GM12878 (cell line): ENCODE results near the gene ZNF599. TPM values are rescaled to one million over a fixed set of nuclear protein-coding genes. Genes with fewer than 3 reads are reported as not detected.

Experiments used
- BMI1 ChIP-seq: fragments of 450-650 bp; IDR thresholded peaks from 2 replicates; pipeline ENCODE4 v1.6.1; 2016; ENCODE audit warnings: mild to moderate bottlenecking, moderate library complexity, borderline replicate concordance
- CBX5 ChIP-seq: sonication (generic); IDR thresholded peaks from 2 replicates; pipeline ENCODE4 v1.6.1; 2016; ENCODE audit warnings: low read depth, moderate library complexity, mild to moderate bottlenecking, inconsistent platforms
- CREB1 ChIP-seq: IDR thresholded peaks from 2 replicates; pipeline ENCODE4 v1.6.1; 2012; ENCODE audit warnings: low read depth, mild to moderate bottlenecking, inconsistent platforms
- CREM ChIP-seq: IDR thresholded peaks from 2 replicates; pipeline ENCODE4 v1.6.1; 2014; ENCODE audit warnings: antibody characterized with exemption, low read depth
- IKZF1 ChIP-seq: fragments of 450-650 bp; conservative IDR thresholded peaks from 2 replicates; pipeline ENCODE4 v1.6.1; 2017; ENCODE audit warnings: antibody characterized with exemption, mild to moderate bottlenecking
- NBN ChIP-seq: fragments of 450-650 bp; IDR thresholded peaks from 2 replicates; pipeline ENCODE4 v1.6.1; 2016
- RB1 ChIP-seq: fragments of 450-650 bp; formaldehyde crosslinking; IDR thresholded peaks from 2 replicates; pipeline ENCODE4 v1.6.1; 2017; ENCODE audit warnings: mild to moderate bottlenecking, borderline replicate concordance
- SIX5 ChIP-seq: IDR thresholded peaks from 2 replicates; pipeline ENCODE4 v1.6.1; 2011; ENCODE audit warnings: mild to moderate bottlenecking, low read depth, low read length, moderate library complexity; ENCODE audit not compliant: severe bottlenecking
- SREBF1 ChIP-seq: IDR thresholded peaks from 2 replicates; pipeline ENCODE4 v1.6.1; 2012; ENCODE audit warnings: mild to moderate bottlenecking, low read length
- SREBF2 ChIP-seq: IDR thresholded peaks from 2 replicates; pipeline ENCODE4 v1.6.1; 2012; ENCODE audit warnings: mild to moderate bottlenecking, low read length
- TCF12 ChIP-seq: IDR thresholded peaks from 2 replicates; pipeline ENCODE4 v1.6.1; 2011; ENCODE audit warnings: low read depth, mild to moderate bottlenecking, low read length
- polyA plus RNA-seq, 11 experiments: library from polyadenylated mRNA; depleted of rRNA in 4 of 11; unstranded in 6 of 11; stranded (reverse) in 5 of 11; fragments of >200 nt; fragmentation: Nextera tagmentation in 4 of 11; fragmentation: Illumina TruSeq in 1 of 11; extraction: Ambion mirVana in 4 of 11; extraction: Trizol in 1 of 11; gene quantifications; 1 replicate in 1 of 11; 2 replicates in 10 of 11; pipeline versions ENCODE4 v1.2.1 to v1.2.3, GENCODE V29; 2011 to 2016; ENCODE audit warnings: inconsistent platforms in 2 of 11, missing spikeins in 2 of 11, low read depth in 1 of 11
- total RNA-seq, 4 experiments: library from RNA; depleted of rRNA in 3 of 4; stranded (reverse); fragments of >200 nt in 3 of 4; fragmentation: Illumina TruSeq in 1 of 4; extraction: Trizol in 1 of 4; gene quantifications; 2 replicates each; pipeline versions ENCODE4 v1.2.1 to v1.2.3, GENCODE V29; 2013 to 2021
- TF ChIP-seq, protein P1 (sequence below): fragments of 450-650 bp; IDR thresholded peaks from 2 replicates; pipeline ENCODE4 v1.6.1; 2016; ENCODE audit warnings: mild to moderate bottlenecking, moderate library complexity, borderline replicate concordance
- TF ChIP-seq, protein P2 (sequence below): fragments of 450-650 bp; IDR thresholded peaks from 2 replicates; pipeline ENCODE4 v1.6.1; 2017; ENCODE audit warnings: mild to moderate bottlenecking
- TF ChIP-seq, protein P3 (sequence below): fragments of 150-350 bp; IDR thresholded peaks from 2 replicates; pipeline ENCODE4 v1.6.1; 2016; ENCODE audit warnings: low read depth, low read length
- TF ChIP-seq, protein P4 (sequence below): fragments of 450-650 bp; IDR thresholded peaks from 2 replicates; pipeline ENCODE4 v1.6.1; 2017; ENCODE audit warnings: mild to moderate bottlenecking, low read depth, inconsistent platforms; ENCODE audit not compliant: poor library complexity, severe bottlenecking
- TF ChIP-seq, protein P5 (sequence below): fragments of 450-650 bp; IDR thresholded peaks from 2 replicates; pipeline ENCODE4 v1.6.1; 2014; ENCODE audit warnings: mild to moderate bottlenecking

ZNF599 gene
- total and polyA plus RNA-seq, 10 of the 15 experiments (the other 5 are each of a cell fraction or from before 2014, with no cell fraction given), result 0.27 to 4.8 (median 1.9) TPM

DNA sequence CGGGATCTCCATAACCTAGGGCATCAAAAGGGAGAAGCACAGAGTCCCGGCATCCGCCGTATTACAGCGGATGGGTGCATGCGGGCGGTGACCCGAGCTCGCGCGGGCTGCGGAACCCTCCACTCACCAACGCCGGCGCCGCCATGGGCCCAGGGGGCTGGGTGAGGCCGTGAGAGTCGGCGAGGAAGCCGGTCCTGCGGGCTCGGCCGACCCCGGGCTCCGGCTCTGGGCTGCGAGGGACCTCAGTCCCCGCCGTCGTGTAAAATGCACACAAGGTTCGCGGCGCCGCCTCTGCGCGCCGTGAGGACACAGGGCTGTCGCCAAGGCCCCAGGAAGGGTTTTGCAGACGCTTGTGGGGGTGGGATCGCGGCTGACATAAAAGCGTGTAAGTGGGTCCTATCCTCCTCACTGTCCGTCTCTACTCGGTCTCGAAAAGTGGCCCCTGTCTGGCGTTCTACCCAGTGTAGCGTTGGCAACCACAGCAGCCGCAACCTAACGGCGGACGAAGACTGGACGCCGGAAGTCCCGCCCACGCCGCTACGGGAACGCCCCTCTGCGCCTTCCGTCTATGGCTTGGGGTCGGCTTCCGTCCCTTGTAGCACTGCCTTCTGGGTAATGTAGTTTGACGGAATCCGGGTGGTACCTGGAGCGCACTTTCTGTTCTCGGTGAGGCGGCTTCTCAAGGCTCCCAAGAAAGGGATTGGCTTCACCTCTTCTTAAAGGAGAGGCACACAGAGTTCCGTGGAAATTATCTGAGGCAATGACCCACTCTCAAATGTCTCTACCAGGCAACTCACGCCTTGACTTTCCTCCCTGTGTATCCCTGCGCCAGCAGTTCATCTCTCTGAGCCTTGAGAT lies at the start of gene ZNF599 (continued):
- peak; percentile 88 for TF ChIP-seq SIX5
- TF ChIP-seq RB1, result peak; percentile 39; the same call in 1 of the 2 replicates
- TF ChIP-seq, protein P1, sequence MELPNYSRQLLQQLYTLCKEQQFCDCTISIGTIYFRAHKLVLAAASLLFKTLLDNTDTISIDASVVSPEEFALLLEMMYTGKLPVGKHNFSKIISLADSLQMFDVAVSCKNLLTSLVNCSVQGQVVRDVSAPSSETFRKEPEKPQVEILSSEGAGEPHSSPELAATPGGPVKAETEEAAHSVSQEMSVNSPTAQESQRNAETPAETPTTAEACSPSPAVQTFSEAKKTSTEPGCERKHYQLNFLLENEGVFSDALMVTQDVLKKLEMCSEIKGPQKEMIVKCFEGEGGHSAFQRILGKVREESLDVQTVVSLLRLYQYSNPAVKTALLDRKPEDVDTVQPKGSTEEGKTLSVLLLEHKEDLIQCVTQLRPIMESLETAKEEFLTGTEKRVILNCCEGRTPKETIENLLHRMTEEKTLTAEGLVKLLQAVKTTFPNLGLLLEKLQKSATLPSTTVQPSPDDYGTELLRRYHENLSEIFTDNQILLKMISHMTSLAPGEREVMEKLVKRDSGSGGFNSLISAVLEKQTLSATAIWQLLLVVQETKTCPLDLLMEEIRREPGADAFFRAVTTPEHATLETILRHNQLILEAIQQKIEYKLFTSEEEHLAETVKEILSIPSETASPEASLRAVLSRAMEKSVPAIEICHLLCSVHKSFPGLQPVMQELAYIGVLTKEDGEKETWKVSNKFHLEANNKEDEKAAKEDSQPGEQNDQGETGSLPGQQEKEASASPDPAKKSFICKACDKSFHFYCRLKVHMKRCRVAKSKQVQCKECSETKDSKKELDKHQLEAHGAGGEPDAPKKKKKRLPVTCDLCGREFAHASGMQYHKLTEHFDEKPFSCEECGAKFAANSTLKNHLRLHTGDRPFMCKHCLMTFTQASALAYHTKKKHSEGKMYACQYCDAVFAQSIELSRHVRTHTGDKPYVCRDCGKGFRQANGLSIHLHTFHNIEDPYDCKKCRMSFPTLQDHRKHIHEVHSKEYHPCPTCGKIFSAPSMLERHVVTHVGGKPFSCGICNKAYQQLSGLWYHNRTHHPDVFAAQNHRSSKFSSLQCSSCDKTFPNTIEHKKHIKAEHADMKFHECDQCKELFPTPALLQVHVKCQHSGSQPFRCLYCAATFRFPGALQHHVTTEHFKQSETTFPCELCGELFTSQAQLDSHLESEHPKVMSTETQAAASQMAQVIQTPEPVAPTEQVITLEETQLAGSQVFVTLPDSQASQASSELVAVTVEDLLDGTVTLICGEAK, result peak; percentile 94
- 0 out of 2 replicates have a peak, but pooled peaks have one; percentile 46 for TF ChIP-seq CBX5
- TF ChIP-seq SREBF2, result 0 out of 2 replicates have a peak, but pooled peaks have one; percentile 29
- peak; percentile 91 for TF ChIP-seq IKZF1
- TF ChIP-seq TCF12, result 0 out of 2 replicates have a peak, but pooled peaks have one; percentile 41
- TF ChIP-seq, protein P2, sequence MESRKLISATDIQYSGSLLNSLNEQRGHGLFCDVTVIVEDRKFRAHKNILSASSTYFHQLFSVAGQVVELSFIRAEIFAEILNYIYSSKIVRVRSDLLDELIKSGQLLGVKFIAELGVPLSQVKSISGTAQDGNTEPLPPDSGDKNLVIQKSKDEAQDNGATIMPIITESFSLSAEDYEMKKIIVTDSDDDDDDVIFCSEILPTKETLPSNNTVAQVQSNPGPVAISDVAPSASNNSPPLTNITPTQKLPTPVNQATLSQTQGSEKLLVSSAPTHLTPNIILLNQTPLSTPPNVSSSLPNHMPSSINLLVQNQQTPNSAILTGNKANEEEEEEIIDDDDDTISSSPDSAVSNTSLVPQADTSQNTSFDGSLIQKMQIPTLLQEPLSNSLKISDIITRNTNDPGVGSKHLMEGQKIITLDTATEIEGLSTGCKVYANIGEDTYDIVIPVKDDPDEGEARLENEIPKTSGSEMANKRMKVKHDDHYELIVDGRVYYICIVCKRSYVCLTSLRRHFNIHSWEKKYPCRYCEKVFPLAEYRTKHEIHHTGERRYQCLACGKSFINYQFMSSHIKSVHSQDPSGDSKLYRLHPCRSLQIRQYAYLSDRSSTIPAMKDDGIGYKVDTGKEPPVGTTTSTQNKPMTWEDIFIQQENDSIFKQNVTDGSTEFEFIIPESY, result no peak
- TF ChIP-seq NBN, result peak; percentile 54; the same call in 1 of the 2 replicates
- TF ChIP-seq BMI1, result peak; percentile 47; the same call in 1 of the 2 replicates
- TF ChIP-seq, protein P3, sequence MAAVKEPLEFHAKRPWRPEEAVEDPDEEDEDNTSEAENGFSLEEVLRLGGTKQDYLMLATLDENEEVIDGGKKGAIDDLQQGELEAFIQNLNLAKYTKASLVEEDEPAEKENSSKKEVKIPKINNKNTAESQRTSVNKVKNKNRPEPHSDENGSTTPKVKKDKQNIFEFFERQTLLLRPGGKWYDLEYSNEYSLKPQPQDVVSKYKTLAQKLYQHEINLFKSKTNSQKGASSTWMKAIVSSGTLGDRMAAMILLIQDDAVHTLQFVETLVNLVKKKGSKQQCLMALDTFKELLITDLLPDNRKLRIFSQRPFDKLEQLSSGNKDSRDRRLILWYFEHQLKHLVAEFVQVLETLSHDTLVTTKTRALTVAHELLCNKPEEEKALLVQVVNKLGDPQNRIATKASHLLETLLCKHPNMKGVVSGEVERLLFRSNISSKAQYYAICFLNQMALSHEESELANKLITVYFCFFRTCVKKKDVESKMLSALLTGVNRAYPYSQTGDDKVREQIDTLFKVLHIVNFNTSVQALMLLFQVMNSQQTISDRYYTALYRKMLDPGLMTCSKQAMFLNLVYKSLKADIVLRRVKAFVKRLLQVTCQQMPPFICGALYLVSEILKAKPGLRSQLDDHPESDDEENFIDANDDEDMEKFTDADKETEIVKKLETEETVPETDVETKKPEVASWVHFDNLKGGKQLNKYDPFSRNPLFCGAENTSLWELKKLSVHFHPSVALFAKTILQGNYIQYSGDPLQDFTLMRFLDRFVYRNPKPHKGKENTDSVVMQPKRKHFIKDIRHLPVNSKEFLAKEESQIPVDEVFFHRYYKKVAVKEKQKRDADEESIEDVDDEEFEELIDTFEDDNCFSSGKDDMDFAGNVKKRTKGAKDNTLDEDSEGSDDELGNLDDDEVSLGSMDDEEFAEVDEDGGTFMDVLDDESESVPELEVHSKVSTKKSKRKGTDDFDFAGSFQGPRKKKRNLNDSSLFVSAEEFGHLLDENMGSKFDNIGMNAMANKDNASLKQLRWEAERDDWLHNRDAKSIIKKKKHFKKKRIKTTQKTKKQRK, result no peak; the same call in 1 of the 2 replicates
- 0 out of 2 replicates have a peak, but pooled peaks have one; percentile 48 for TF ChIP-seq SREBF1
- peak; percentile 87 for TF ChIP-seq CREM
- TF ChIP-seq, protein P4, sequence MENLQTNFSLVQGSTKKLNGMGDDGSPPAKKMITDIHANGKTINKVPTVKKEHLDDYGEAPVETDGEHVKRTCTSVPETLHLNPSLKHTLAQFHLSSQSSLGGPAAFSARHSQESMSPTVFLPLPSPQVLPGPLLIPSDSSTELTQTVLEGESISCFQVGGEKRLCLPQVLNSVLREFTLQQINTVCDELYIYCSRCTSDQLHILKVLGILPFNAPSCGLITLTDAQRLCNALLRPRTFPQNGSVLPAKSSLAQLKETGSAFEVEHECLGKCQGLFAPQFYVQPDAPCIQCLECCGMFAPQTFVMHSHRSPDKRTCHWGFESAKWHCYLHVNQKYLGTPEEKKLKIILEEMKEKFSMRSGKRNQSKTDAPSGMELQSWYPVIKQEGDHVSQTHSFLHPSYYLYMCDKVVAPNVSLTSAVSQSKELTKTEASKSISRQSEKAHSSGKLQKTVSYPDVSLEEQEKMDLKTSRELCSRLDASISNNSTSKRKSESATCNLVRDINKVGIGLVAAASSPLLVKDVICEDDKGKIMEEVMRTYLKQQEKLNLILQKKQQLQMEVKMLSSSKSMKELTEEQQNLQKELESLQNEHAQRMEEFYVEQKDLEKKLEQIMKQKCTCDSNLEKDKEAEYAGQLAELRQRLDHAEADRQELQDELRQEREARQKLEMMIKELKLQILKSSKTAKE, result no peak
- TF ChIP-seq, protein P5, sequence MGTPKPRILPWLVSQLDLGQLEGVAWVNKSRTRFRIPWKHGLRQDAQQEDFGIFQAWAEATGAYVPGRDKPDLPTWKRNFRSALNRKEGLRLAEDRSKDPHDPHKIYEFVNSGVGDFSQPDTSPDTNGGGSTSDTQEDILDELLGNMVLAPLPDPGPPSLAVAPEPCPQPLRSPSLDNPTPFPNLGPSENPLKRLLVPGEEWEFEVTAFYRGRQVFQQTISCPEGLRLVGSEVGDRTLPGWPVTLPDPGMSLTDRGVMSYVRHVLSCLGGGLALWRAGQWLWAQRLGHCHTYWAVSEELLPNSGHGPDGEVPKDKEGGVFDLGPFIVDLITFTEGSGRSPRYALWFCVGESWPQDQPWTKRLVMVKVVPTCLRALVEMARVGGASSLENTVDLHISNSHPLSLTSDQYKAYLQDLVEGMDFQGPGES, result peak; percentile 4; the same call in 1 of the 2 replicates
- TF ChIP-seq CREB1, result peak; percentile 84
